GM10266 (cell line): Measurements from ENCODE around the gene LHB.
"Not testable (repeated sequence)": the region's sequence is repeated elsewhere in the genome, so short reads cannot be mapped to it uniquely, and the experiment has no call there.

Source experiments
- DNase-seq: peaks from one replicate; pipeline ENCODE4 v3.0.0; 2012; ENCODE audit errors: extremely low spot score
- TF ChIP-seq, protein P1 (sequence below): IDR thresholded peaks from 2 replicates; pipeline ENCODE4 v1.5.1; 2012; ENCODE audit warnings: mild to moderate bottlenecking, low read depth; ENCODE audit not compliant: control insufficient read depth, insufficient read depth; ENCODE audit errors: missing control alignments

The LHB gene

DNA sequence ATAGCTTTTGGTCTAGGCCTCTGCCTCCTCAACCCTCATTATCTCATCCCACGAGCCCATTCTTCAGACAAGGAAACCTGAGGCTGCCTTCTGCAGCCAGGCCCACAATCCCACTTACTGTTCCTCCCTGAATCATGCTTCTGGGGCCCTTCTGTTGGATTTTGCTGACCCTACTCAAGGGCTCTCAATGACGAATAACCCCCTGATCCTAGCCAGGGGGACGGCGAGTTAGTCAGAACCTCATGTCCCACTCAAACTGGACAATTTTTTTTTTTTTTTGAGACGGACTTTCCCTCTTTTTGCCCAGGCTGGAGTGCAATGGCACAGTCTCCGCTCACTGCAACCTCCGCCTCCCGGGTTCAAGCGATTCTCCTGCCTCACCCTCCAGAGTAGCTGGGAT lies 5.2 kb upstream of the LHB start:
- TF ChIP-seq, protein P1, sequence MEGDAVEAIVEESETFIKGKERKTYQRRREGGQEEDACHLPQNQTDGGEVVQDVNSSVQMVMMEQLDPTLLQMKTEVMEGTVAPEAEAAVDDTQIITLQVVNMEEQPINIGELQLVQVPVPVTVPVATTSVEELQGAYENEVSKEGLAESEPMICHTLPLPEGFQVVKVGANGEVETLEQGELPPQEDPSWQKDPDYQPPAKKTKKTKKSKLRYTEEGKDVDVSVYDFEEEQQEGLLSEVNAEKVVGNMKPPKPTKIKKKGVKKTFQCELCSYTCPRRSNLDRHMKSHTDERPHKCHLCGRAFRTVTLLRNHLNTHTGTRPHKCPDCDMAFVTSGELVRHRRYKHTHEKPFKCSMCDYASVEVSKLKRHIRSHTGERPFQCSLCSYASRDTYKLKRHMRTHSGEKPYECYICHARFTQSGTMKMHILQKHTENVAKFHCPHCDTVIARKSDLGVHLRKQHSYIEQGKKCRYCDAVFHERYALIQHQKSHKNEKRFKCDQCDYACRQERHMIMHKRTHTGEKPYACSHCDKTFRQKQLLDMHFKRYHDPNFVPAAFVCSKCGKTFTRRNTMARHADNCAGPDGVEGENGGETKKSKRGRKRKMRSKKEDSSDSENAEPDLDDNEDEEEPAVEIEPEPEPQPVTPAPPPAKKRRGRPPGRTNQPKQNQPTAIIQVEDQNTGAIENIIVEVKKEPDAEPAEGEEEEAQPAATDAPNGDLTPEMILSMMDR = no peak
- no peak for DNase-seq

DNA sequence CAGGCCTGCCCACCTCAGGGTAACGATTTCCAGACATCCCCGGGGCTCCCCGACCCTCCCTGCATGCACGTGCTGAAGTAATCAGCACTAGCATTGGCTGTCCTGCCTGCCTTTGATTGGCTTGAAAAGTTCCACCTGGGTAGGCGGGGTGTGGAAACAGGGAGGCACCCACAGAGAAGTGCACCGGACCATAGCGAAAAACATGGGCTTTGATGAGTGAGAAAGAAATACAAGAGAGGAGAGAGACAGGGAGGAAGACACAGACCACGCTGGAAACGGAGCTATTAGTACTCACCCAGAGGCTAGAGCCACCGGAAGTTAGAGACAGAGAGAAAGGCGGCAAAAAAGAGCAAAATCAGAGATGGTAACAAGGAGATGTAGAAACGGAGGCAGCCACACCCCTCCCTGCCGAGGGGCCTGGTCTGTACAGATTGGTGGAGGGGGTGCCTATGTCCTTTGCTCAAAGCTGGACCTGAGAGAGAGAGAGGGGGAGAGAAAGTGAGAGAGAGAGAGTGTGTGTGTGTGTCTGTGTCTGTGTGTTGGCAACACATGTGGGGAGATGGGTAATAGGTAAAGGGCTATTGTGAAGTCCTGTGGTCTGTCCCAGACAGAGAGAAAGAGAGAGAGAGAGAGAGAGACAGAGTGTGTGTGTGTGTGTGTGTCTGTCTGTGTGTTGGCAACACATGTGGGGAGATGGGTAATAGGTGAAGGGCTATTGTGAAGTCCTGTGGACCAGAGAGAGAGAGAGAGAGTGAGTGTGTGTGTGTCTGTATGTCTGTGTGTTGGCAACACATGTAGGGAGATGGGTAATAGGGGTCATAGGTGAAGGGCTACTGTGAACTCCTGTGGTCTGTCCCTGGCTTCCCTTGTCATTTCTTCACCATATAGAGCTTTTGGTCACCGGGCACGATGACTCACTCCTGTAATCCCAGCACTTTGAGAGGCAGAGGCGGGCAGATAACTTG lies 4.3 kb upstream of the LHB start:
- no peak for DNase-seq
- TF ChIP-seq, protein P1 = no peak

- no peak for DNase-seq
- TF ChIP-seq, protein P1 = no peak
Measured at GRCh38 chr19:49020342-49020741, 3.5 kb upstream of the LHB start.

DNA sequence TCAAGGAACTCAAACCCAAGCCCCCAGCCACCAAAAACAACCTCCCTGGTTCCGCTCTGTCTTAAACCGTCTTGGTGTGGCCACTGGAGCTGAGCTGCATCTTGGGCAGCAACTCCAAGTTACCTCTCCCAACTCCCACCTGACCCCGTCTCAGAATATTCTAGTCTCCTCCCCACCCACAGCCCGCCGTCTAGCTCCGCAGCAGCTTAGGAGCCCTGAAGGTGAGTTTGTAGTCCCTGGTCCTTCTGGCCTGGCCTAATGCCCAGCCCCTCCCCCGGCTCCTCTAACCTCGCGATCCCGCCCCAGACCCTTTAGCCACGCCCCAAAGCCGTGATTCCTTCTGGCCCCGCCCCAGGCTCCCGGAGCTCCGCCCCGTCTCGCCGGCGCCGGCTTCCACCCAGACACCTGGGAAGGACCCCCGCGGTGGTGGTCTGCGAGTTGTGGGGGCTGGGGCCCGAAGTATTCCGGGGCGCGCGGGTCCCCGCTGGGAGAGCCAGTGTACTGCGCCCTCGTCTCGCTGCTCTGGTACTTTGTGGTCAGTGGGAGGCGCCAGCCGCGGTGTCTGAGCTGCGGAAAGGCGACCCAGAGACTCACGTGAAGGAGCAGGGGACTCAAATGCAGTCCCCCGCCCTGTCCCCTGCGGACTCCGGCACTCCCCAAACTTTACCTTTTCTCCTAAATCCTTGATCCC lies 2.5 kb upstream of the LHB start:
- peak; percentile 78 for DNase-seq

DNA sequence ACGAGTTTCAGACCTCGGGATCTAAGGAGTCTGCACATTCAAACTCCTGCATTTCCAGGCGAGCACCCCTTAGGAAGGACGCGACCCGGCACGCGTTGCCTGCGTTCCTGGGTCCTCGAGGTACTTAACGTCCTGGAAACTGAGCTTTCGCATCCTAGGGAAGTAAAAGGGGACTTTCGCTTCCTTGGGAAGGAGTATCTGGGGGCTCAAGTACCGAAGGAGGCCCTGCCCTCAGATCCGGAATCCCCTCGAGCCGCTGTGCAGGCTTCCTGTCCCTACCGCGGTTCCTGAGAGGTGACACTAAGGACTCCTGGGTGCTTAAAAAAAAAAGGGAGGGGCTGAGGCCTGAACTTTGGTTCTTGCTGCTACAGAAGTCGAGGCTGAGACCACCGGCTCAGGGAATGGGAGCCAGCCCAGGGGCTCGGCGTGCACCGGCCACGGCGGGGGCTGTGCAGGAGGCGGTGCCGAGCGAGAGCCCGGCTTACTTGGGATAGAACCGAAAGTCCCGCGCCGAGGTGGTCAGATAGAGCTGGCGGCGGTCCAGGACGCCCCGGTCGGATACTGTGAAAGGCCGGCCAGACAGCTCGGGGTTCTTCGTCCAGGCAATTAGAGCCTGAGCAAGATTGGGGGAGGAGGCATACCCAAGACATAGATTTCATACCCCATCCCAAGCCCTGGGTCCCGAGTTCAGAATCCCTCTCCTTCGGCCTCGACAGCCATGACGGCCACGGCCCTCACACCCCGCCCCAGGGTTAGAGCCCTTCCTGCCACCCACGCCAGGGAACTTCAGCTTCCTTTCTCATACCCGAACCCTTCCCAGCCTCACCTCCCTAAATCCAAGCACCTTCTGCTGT lies 1.7 kb upstream of the LHB start:
- not testable (repeated sequence) for DNase-seq

More for the DNA sequence above, 2.5 kb upstream of the LHB start:
- TF ChIP-seq, protein P1 = no peak

DNA sequence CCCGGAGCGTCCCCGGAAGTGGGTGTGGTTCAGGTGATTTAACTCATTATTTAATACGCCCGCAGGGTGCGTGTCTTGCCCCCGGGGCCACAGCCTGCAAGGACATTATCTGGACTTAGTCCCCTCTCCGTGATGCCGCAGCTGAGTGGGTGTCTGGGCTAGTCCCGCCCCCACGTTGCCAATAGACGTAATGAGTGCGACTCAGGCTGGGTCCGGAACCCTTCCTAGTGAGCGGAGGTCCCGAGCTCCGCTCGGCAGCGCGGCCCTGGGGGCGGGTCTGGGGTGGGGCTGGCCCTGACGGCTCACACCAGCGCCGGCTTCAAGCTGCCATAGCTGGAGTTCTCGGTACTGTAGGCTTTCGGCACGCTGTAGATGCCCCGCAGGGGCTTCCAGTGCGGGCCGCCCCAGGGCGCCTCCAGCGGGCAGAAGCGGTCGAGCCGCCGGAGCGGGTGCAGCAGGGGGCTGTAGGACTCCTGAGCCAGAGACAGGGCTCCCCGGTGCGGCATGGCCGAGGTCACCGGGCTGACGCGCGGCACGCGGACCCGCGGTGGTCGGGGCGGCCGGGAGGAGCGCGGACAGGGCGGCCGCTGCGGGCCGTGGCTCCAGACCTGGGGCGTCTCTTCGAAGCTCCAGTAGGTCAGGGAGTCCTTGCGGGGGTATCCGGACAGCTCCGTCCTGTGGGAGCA lies 918 bp upstream of the LHB start:
- DNase-seq = peak; percentile 85
- TF ChIP-seq, protein P1 = peak; percentile 58
